HepG2 (cell line): ENCODE results near the gene C11orf68. TPM values are rescaled to one million over a fixed set of nuclear protein-coding genes. Genes with fewer than 3 reads are reported as not detected.

Experiments
- ATRX ChIP-seq: sonication (generic); formaldehyde crosslinking; IDR thresholded peaks from 2 replicates; pipeline ENCODE4 v1.4.0; 2020; ENCODE audit warnings: missing genetic modification reagents, borderline replicate concordance
- HMGXB4 ChIP-seq, 2 experiments: sonication (generic) in 1 of 2; formaldehyde crosslinking in 1 of 2; IDR thresholded peaks; 2 replicates each; pipeline versions ENCODE4 v1.4.0 to v1.6.1; 2018 to 2020; ENCODE audit warnings: missing genetic modification reagents in 2 of 2, borderline replicate concordance in 1 of 2, low read depth in 1 of 2, mild to moderate bottlenecking in 1 of 2, missing biosample characterization in 1 of 2
- HOXA7 ChIP-seq: sonication (generic); formaldehyde crosslinking; IDR thresholded peaks from 2 replicates; pipeline ENCODE4 v1.8.1; 2022; ENCODE audit warnings: mild to moderate bottlenecking, missing genetic modification reagents, moderate library complexity
- ISX ChIP-seq: sonication (generic); formaldehyde crosslinking; conservative IDR thresholded peaks from 2 replicates; pipeline ENCODE4 v1.5.0; 2020; ENCODE audit warnings: missing genetic modification reagents
- KLF9 ChIP-seq: IDR thresholded peaks from 2 replicates; pipeline ENCODE4 v1.6.1; 2016; ENCODE audit warnings: low read depth
- MXD3 ChIP-seq: IDR thresholded peaks from 2 replicates; pipeline ENCODE4 v1.6.1; 2016; ENCODE audit warnings: mild to moderate bottlenecking, missing biosample characterization, missing genetic modification reagents
- NR2F2 ChIP-seq: IDR thresholded peaks from 2 replicates; pipeline ENCODE4 v1.6.1; 2012; ENCODE audit warnings: low read depth, inconsistent platforms, borderline replicate concordance
- POLR2AphosphoS2 ChIP-seq: IDR thresholded peaks from 2 replicates; pipeline ENCODE4 v1.6.1; 2011; ENCODE audit warnings: low read depth, low read length, improper control_type of control experiment
- SMARCC2 ChIP-seq: fragments of 450-650 bp; IDR thresholded peaks from 2 replicates; pipeline ENCODE4 v1.6.1; 2017; ENCODE audit warnings: antibody characterized with exemption, mild to moderate bottlenecking
- TCF7L2 ChIP-seq: IDR thresholded peaks from 2 replicates; pipeline ENCODE4 v1.6.1; 2011; ENCODE audit warnings: mild to moderate bottlenecking, low read depth, low read length, moderate library complexity
- U2AF1 ChIP-seq: fragments of 200-400 bp; formaldehyde crosslinking; optimal IDR thresholded peaks from 2 replicates; pipeline ENCODE3; 2017; ENCODE audit warnings: mild to moderate bottlenecking, low read depth, low read length
- XRCC5 ChIP-seq: fragments of 200-400 bp; formaldehyde crosslinking; optimal IDR thresholded peaks from 2 replicates; pipeline ENCODE3; 2017; ENCODE audit warnings: mild to moderate bottlenecking, low read length
- ZBTB2 ChIP-seq: sonication (generic); formaldehyde crosslinking; IDR thresholded peaks from 2 replicates; pipeline ENCODE4 v1.8.0; 2022; ENCODE audit warnings: low read depth, missing genetic modification reagents
- ZBTB44 ChIP-seq: sonication (generic); formaldehyde crosslinking; IDR thresholded peaks from 2 replicates; pipeline ENCODE4 v1.4.0; 2020; ENCODE audit warnings: missing genetic modification reagents
- ZNF142 ChIP-seq: sonication (generic); formaldehyde crosslinking; IDR thresholded peaks from 2 replicates; pipeline ENCODE4 v1.4.0; 2020; ENCODE audit warnings: missing genetic modification reagents
- ZNF264 ChIP-seq: sonication (generic); formaldehyde crosslinking; IDR thresholded peaks from 2 replicates; pipeline ENCODE4 v1.4.0; 2020; ENCODE audit warnings: missing genetic modification reagents
- ZNF274 ChIP-seq: sonication (generic); formaldehyde crosslinking; IDR thresholded peaks from 2 replicates; pipeline ENCODE4 v1.5.1; 2020; ENCODE audit warnings: mild to moderate bottlenecking, missing genetic modification reagents
- polyA plus RNA-seq, 8 experiments: library from polyadenylated mRNA; depleted of rRNA in 3 of 8; stranded (reverse) in 7 of 8; unstranded in 1 of 8; fragments of >200 nt; fragmentation: Illumina TruSeq in 4 of 8; extraction: Trizol in 4 of 8; gene quantifications; 2 replicates each; pipeline versions ENCODE4 v1.2.1 to v1.2.3, GENCODE V29; 2011 to 2016; ENCODE audit warnings: low read depth in 4 of 8, missing spikeins in 1 of 8, mixed read lengths in 1 of 8; ENCODE audit not compliant: insufficient read depth in 1 of 8
- total RNA-seq, 5 experiments: library from RNA; depleted of rRNA; stranded (reverse); fragments of >200 nt; fragmentation: Illumina TruSeq; extraction: Trizol; gene quantifications; 2 replicates each; pipeline ENCODE4 v1.2.3, GENCODE V29; 2016; ENCODE audit warnings: low read depth in 1 of 5

Gene C11orf68
- total and polyA plus RNA-seq, 2 of the 13 experiments (the other 11 are each of a cell fraction or from before 2014, with no cell fraction given) = 8.4 to 28.3 TPM

- TF ChIP-seq U2AF1 (no peak), ISX (CRISPR knock-in tag) (0 out of 2 replicates have a peak, but pooled peaks have one; percentile 27), MXD3 (CRISPR knock-in tag) (peak; percentile 47; the same call in 1 of the 2 replicates), ZNF142 (CRISPR knock-in tag) (0 out of 2 replicates have a peak, but pooled peaks have one; percentile 18), HOXA7 (CRISPR knock-in tag) (no peak), ZNF264 (CRISPR knock-in tag) (no peak), XRCC5 (no peak), HMGXB4 (CRISPR knock-in tag; IDR thresholded peaks at IDR 0.05; ENCODE audit: borderline replicate concordance in 1 of 2, low read depth in 1 of 2) (no peak; a peak in 1 of 4 replicates), TCF7L2 (no peak), KLF9 (CRISPR knock-in tag) (no peak), ZBTB2 (CRISPR knock-in tag) (peak; percentile 68; the same call in 1 of the 2 replicates), SMARCC2 (no peak), NR2F2 (no peak), ZBTB44 (no peak), ATRX (CRISPR knock-in tag) (no peak), POLR2AphosphoS2 (no peak), ZNF274 (CRISPR knock-in tag) (no peak; the same call in none of the 2 replicates)
These were observed at the start of gene C11orf68 (continued) for GRCh38 chr11:65918211-65919140.
